Neuronal stem cell (in vitro differentiated cells): ENCODE results near the gene LCMT1.
"Not testable (repeated sequence)": the region's sequence is repeated elsewhere in the genome, so short reads cannot be mapped to it uniquely, and the experiment has no call there.

ENCODE experiments used
- DNase-seq: peaks from one replicate; pipeline ENCODE4 v3.0.0-alpha.2; 2013; ENCODE audit warnings: low spot score
- H2AFZ ChIP-seq: one replicate; pipeline ENCODE4 v1.6.1; 2013; ENCODE audit warnings: mild to moderate bottlenecking, low read length, inconsistent platforms
- H2AK5ac ChIP-seq: 2 replicates; pipeline ENCODE4 v1.6.1; 2013; ENCODE audit warnings: low read depth, mild to moderate bottlenecking, inconsistent platforms, low read length, moderate library complexity, mixed read lengths
- H2BK120ac ChIP-seq: 2 replicates; pipeline ENCODE4 v1.6.1; 2013; ENCODE audit warnings: low read depth, mild to moderate bottlenecking, inconsistent platforms, low read length, moderate library complexity, mixed read lengths
- H2BK12ac ChIP-seq: one replicate; pipeline ENCODE4 v1.6.1; 2013; ENCODE audit warnings: low read length, inconsistent platforms
- H2BK15ac ChIP-seq: 2 replicates; pipeline ENCODE4 v1.6.1; 2013; ENCODE audit warnings: mild to moderate bottlenecking, low read length, inconsistent platforms, mixed read lengths
- H2BK5ac ChIP-seq: one replicate; pipeline ENCODE4 v1.6.1; 2013; ENCODE audit warnings: inconsistent platforms, mild to moderate bottlenecking, low read length, moderate library complexity
- H3K14ac ChIP-seq: one replicate; pipeline ENCODE4 v1.6.1; 2013; ENCODE audit warnings: low read length, inconsistent platforms
- H3K18ac ChIP-seq: 2 replicates; pipeline ENCODE4 v1.6.1; 2013; ENCODE audit warnings: low read length, inconsistent platforms
- H3K23ac ChIP-seq: 2 replicates; pipeline ENCODE4 v1.6.1; 2013; ENCODE audit warnings: low read depth, mild to moderate bottlenecking, mixed read lengths, low read length, inconsistent platforms; ENCODE audit not compliant: poor library complexity
- H3K27ac ChIP-seq: replicated peaks from 3 replicates; pipeline ENCODE4 v1.5.1; 2013; ENCODE audit warnings: low read length, inconsistent platforms
- H3K27me3 ChIP-seq, 3 experiments: 2 replicates each; pipeline ENCODE4 v1.6.1; 2013; ENCODE audit warnings: low read length in 3 of 3, mild to moderate bottlenecking in 2 of 3, inconsistent platforms in 1 of 3, low read depth in 1 of 3, mixed read lengths in 1 of 3, moderate library complexity in 1 of 3; ENCODE audit not compliant: control insufficient read depth in 3 of 3, insufficient read depth in 3 of 3
- H3K36me3 ChIP-seq, 2 donors: replicated peaks in 1 of 2; 2 replicates each; pipeline ENCODE4 v1.6.1; 2013; ENCODE audit warnings: low read length in 2 of 2; ENCODE audit not compliant: control insufficient read depth in 2 of 2, insufficient read depth in 2 of 2
- H3K4ac ChIP-seq: 2 replicates; pipeline ENCODE4 v1.6.1; 2013; ENCODE audit warnings: inconsistent platforms, mild to moderate bottlenecking, low read length, moderate library complexity
- H3K4me1 ChIP-seq, 2 donors: 1 replicate in 1 of 2; 2 replicates in 1 of 2; pipeline ENCODE4 v1.6.1; 2013; ENCODE audit warnings: low read length in 2 of 2, low read depth in 1 of 2; ENCODE audit not compliant: control insufficient read depth in 2 of 2, insufficient read depth in 1 of 2
- H3K4me2 ChIP-seq: one replicate; pipeline ENCODE4 v1.6.1; 2013; ENCODE audit warnings: mild to moderate bottlenecking, low read length, inconsistent platforms; ENCODE audit not compliant: insufficient read depth, poor library complexity, severe bottlenecking
- H3K4me3 ChIP-seq, 2 donors: 2 replicates each; pipeline ENCODE4 v1.5.1; 2013; ENCODE audit warnings: low read length in 2 of 2, mild to moderate bottlenecking in 2 of 2, inconsistent platforms in 1 of 2, moderate library complexity in 1 of 2
- H3K79me1 ChIP-seq: one replicate; pipeline ENCODE4 v1.6.1; 2013; ENCODE audit warnings: low read depth, mild to moderate bottlenecking, inconsistent platforms, low read length, moderate library complexity
- H3K9ac ChIP-seq: one replicate; pipeline ENCODE4 v1.6.1; 2013; ENCODE audit warnings: mild to moderate bottlenecking, low read depth, low read length, inconsistent platforms; ENCODE audit not compliant: poor library complexity
- H3K9me3 ChIP-seq, 2 donors: replicated peaks in 1 of 2; 2 replicates each; pipeline versions ENCODE3 to v1.6.1; 2013; ENCODE audit warnings: low read length in 2 of 2, mild to moderate bottlenecking in 2 of 2, inconsistent platforms in 1 of 2, low read depth in 1 of 2, mixed read lengths in 1 of 2, moderate library complexity in 1 of 2; ENCODE audit not compliant: control insufficient read depth in 2 of 2, insufficient read depth in 1 of 2
- H4K8ac ChIP-seq: one replicate; pipeline ENCODE4 v1.6.1; 2013; ENCODE audit warnings: low read depth, mild to moderate bottlenecking, inconsistent platforms, low read length, moderate library complexity
- H4K91ac ChIP-seq: one replicate; pipeline ENCODE4 v1.6.1; 2013; ENCODE audit warnings: low read length, low read depth, mild to moderate bottlenecking, inconsistent platforms; ENCODE audit not compliant: poor library complexity
- whole genome bisulfite sequencing, 2 donors: extraction: QIAGEN DNeasy Blood & Tissue Kit; methylation state at CpG; one replicate each; pipeline ENCODE4 v1.1.7; 2013; ENCODE audit warnings: missing lambda C conversion rate in 2 of 2, mixed read lengths in 1 of 2; ENCODE audit not compliant: insufficient read length in 2 of 2, insufficient replicate concordance in 1 of 2; ENCODE audit errors: extremely low coverage in 2 of 2; 5-methylcytosine and 5-hydroxymethylcytosine counted together

Gene LCMT1

DNA sequence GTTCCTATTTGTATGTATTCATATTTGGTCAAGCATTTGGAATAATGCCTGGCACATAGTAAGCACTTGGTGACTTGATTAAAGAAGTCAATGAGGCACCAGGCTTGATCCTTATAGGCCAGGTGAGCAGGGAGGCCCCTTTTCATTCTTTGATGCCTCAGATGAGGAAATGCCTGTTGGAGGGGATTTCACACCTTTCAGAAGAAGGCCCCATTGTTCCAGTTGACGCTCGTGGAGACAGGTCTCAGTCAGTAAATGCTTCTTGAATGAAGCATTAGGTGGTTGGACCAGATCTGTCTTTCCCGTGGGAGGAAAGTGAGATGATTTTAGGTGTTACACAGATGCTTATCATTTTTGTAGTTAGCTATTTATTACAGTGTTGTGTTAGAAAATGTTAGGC lies 13.0 kb downstream of the LCMT1 start:
- Histone ChIP-seq H2AK5ac (no peak overlapping the region), H3K18ac (no peak overlapping the region), H3K4me1 (no peaks in the 10 kb centered on the region), H4K91ac (no peak overlapping the region), H4K8ac (no peak overlapping the region), H2AFZ (no peak overlapping the region), H3K9ac (no peak overlapping the region), H2BK12ac (no peak overlapping the region), H3K9me3 (no peaks in the 10 kb centered on the region), H3K79me1 (no peaks in the 10 kb centered on the region), H3K4ac (no peak overlapping the region), H2BK5ac (no peak overlapping the region), H3K23ac (no peak overlapping the region), H3K27me3 (no peaks in the 10 kb centered on the region), H3K14ac (no peak overlapping the region), H3K4me2 (no peak overlapping the region), H3K36me3 (peaks cover 6 to 23% of the 10 kb centered on the region in 2 donors), H3K4me3 (no peak overlapping the region), H3K27ac (no peak overlapping the region), H2BK120ac (no peak overlapping the region), H2BK15ac (no peak overlapping the region)
- no peak for DNase-seq
- WGBS, 2 donors: no CpG with 5 or more reads among the region's 3 CpGs

- H3K4me1 ChIP-seq, H2BK120ac ChIP-seq, H3K27me3 ChIP-seq, H2BK15ac ChIP-seq, H3K4me2 ChIP-seq, H3K27ac ChIP-seq, H2BK12ac ChIP-seq, DNase-seq, H2AK5ac ChIP-seq, H3K14ac ChIP-seq, H4K91ac ChIP-seq, H3K4ac ChIP-seq, H4K8ac ChIP-seq, H3K4me3 ChIP-seq, H3K9ac ChIP-seq, H3K79me1 ChIP-seq, H3K9me3 ChIP-seq, H2AFZ ChIP-seq, H2BK5ac ChIP-seq, H3K18ac ChIP-seq: not testable (repeated sequence)
- H3K36me3 ChIP-seq: peaks cover 8 to 36% of the 10 kb centered on the region in 2 donors
- peak overlapping the region; percentile 86 for H3K23ac ChIP-seq
- WGBS, 2 donors: no CpG with 5 or more reads among the region's 13 CpGs
Observed at GRCh38 chr16:25126086-25126666, 14.6 kb downstream of the LCMT1 start.

- no peaks in the 10 kb centered on the region for H3K79me1 ChIP-seq
- H2BK120ac ChIP-seq: no peak overlapping the region
- WGBS, 2 donors: no CpG with 5 or more reads among the region's 4 CpGs
- no peak overlapping the region for H2AK5ac ChIP-seq
- H3K4ac ChIP-seq: no peak overlapping the region
- H3K4me1 ChIP-seq: no peaks in the 10 kb centered on the region
- H4K8ac ChIP-seq: no peak overlapping the region
- no peak overlapping the region for H2AFZ ChIP-seq
- no peak overlapping the region for H2BK12ac ChIP-seq
- no peaks in the 10 kb centered on the region for H3K27me3 ChIP-seq
- H3K4me2 ChIP-seq: no peak overlapping the region
- no peaks in the 10 kb centered on the region for H3K9me3 ChIP-seq
- H3K4me3 ChIP-seq: no peak overlapping the region
- H3K27ac ChIP-seq: no peak overlapping the region
- H3K9ac ChIP-seq: no peak overlapping the region
- H3K14ac ChIP-seq: no peak overlapping the region
- no peak overlapping the region for H4K91ac ChIP-seq
- no peak for DNase-seq
- no peak overlapping the region for H2BK5ac ChIP-seq
- H3K36me3 ChIP-seq: peaks cover 8 to 41% of the 10 kb centered on the region in 2 donors
- no peak overlapping the region for H2BK15ac ChIP-seq
- H3K23ac ChIP-seq: no peak overlapping the region
- no peak overlapping the region for H3K18ac ChIP-seq
Observed at GRCh38 chr16:25126820-25127232, 15.3 kb downstream of the LCMT1 start.

GRCh38 chr16:25132751-25133150 lies 21.2 kb downstream of the LCMT1 start:
- H2BK15ac ChIP-seq, H3K79me1 ChIP-seq, H4K91ac ChIP-seq, H2BK5ac ChIP-seq, H3K27ac ChIP-seq, H3K23ac ChIP-seq, H3K9ac ChIP-seq, DNase-seq, H3K4me2 ChIP-seq, H2BK12ac ChIP-seq, H2BK120ac ChIP-seq, H2AK5ac ChIP-seq, H3K14ac ChIP-seq, H3K4ac ChIP-seq, H3K4me3 ChIP-seq, H3K4me1 ChIP-seq, H4K8ac ChIP-seq, H2AFZ ChIP-seq, H3K18ac ChIP-seq, H3K27me3 ChIP-seq, H3K9me3 ChIP-seq: not testable (repeated sequence)
- H3K36me3 ChIP-seq: peaks cover 18 to 75% of the 10 kb centered on the region in 2 donors
- WGBS, 2 donors: no CpG with 5 or more reads among the region's 5 CpGs
